ENCODE results near the gene TUFT1. TPM values are rescaled to one million over a fixed set of nuclear protein-coding genes. Genes with fewer than 3 reads are reported as not detected.
A peak's percentile ranks its signal among the peaks of the same experiment; 100 is the strongest.
"Not testable (repeated sequence)": the region's sequence is repeated elsewhere in the genome, so short reads cannot be mapped to it uniquely, and the experiment has no call there.

Gene TUFT1
- total RNA-seq, 2 experiments from 2014 or later = 3.2 TPM

GRCh38 chr1:151512801-151513625, 27.1 kb upstream of the TUFT1 start:
- H3K27ac Mint-ChIP-seq = no peak overlapping the region
- peaks cover 23% of the 10 kb centered on the region for H3K4me1 Mint-ChIP-seq
- H3K36me3 Mint-ChIP-seq (ENCODE audit: low read depth) = no peaks in the 10 kb centered on the region
- no peak overlapping the region for H3K4me3 Mint-ChIP-seq
- H3K9me3 Mint-ChIP-seq (ENCODE audit: low read depth) = no peaks in the 10 kb centered on the region
- CTCF ChIA-PET = interaction anchor here (0.6 to 1.5 kb wide), 2 partner anchors 22 to 275 kb away, joined by 3 to 6 read pairs; no protein-coding TSS in a partner anchor
- H3K27me3 Mint-ChIP-seq = no peaks in the 10 kb centered on the region
- ATAC-seq (no peak), DNase-seq (no peak)
- POLR2A ChIA-PET = no interaction called here
- intact Hi-C loops (cut with DNase I, micrococcal nuclease) = loop anchor here in 1 of 2 experiments (5.0 kb wide), 1 partner anchor 71 kb away; no protein-coding TSS in a partner anchor

- ChIA-PET POLR2A (no interaction called here), CTCF (interaction anchor here (1.5 kb wide), 1 partner anchor 21 kb away, joined by 6 read pairs; no protein-coding TSS in a partner anchor)
- peaks cover 23% of the 10 kb centered on the region for H3K4me1 Mint-ChIP-seq
- ATAC-seq = no peak
- no peak overlapping the region for H3K4me3 Mint-ChIP-seq
- DNase-seq = peak; percentile 37
- no peaks in the 10 kb centered on the region for H3K27me3 Mint-ChIP-seq
- H3K9me3 Mint-ChIP-seq (ENCODE audit: low read depth) = no peaks in the 10 kb centered on the region
- H3K36me3 Mint-ChIP-seq (ENCODE audit: low read depth) = no peaks in the 10 kb centered on the region
- no peak overlapping the region for H3K27ac Mint-ChIP-seq
- intact Hi-C loops (cut with DNase I, micrococcal nuclease) = loop anchor here in 1 of 2 experiments (5.0 kb wide), 1 partner anchor 71 kb away; no protein-coding TSS in a partner anchor
These were observed 26.4 kb upstream of the TUFT1 start for GRCh38 chr1:151513626-151514121.

DNA sequence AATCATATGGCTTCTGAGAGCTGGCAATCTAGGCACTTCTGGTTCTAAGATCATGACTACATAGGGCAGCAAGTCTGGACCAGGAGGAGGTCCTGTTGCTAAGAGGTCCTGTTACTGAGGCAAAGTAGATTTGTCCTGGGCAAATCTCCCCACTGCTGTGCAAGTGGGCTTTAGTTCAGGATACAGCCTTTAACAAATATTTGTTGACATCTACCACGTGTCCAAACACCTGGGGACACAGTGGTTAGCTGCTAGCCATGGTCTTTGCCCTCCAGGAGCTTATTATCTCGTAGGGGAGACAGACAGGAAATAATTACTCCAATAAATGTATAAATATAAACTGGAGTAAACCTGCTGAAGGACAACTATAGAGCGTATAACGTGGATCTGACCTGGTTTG, 25.7 kb upstream of the TUFT1 start:
- no peak for DNase-seq
- intact Hi-C loops (cut with DNase I, micrococcal nuclease) = loop anchor here in 1 of 2 experiments (5.0 kb wide), 1 partner anchor 72 kb away; no protein-coding TSS in a partner anchor
- no peak for ATAC-seq
- H3K27me3 Mint-ChIP-seq = no peaks in the 10 kb centered on the region
- POLR2A ChIA-PET = no interaction called here
- no peaks in the 10 kb centered on the region for H3K9me3 Mint-ChIP-seq (ENCODE audit: low read depth)
- no peak overlapping the region for H3K4me3 Mint-ChIP-seq
- H3K27ac Mint-ChIP-seq = no peak overlapping the region
- H3K4me1 Mint-ChIP-seq = peaks cover 23% of the 10 kb centered on the region
- CTCF ChIA-PET = interaction anchor here (0.9 to 1.5 kb wide), 3 partner anchors 21 to 31 kb away, joined by 3 to 6 read pairs (median 4); no protein-coding TSS in a partner anchor
- no peaks in the 10 kb centered on the region for H3K36me3 Mint-ChIP-seq (ENCODE audit: low read depth)

DNA sequence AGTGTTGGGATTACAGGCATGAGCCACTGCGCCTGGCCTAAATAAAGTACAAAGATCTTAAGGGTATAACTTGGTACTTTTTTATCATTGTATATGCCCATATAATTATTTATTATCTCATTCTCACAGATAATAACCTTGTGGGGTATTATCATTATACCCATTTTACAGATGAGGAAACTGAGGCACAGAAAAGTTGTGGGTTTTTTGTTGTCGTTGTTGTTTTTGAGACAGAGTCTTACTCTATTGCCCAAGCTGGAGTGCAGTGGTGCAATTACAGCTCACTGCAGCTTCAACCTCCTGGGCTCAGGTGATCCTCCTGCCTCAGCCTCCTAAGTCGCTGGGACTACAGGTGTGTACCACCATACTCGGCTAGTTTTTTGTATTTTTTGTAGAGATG, 24.8 kb upstream of the TUFT1 start:
- ChIA-PET CTCF (interaction anchor here (0.9 to 1.0 kb wide), 2 partner anchors 21 to 30 kb away, joined by 3 to 4 read pairs; no protein-coding TSS in a partner anchor), POLR2A (no interaction called here)
- no peak for ATAC-seq
- H3K36me3 Mint-ChIP-seq (ENCODE audit: low read depth) = no peaks in the 10 kb centered on the region
- no peaks in the 10 kb centered on the region for H3K9me3 Mint-ChIP-seq (ENCODE audit: low read depth)
- DNase-seq = no peak
- no peak overlapping the region for H3K27ac Mint-ChIP-seq
- peaks cover 23% of the 10 kb centered on the region for H3K4me1 Mint-ChIP-seq
- H3K27me3 Mint-ChIP-seq = no peaks in the 10 kb centered on the region
- no peak overlapping the region for H3K4me3 Mint-ChIP-seq
- intact Hi-C loops (cut with DNase I, micrococcal nuclease) = no loop called here

DNA sequence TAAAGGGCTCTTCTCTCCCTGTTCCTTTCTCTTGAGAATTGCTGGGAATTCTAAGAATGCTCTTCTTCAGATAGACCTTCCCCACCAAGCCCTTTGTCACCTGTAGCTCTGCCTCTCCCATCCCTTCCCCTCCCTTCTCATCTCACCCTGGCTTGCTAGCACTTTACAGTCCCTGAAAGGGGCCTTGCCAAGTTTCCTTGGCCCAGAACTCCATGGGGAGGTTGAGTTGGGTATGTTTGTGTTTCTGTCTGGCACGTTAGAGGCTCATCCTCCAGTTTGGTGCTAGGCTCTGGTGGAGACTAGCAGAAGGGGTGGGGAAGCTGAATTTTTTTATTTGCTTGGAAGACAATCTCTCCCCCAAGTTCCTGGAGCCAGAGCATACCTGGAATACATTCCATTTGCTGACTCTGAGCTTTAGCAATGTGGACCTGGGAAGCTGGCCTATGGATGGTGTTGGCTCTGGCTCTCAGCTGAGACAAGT, 24.0 kb upstream of the TUFT1 start:
- intact Hi-C loops (cut with DNase I, micrococcal nuclease) = no loop called here
- ChIA-PET POLR2A (no interaction called here), CTCF (interaction anchor here (0.8 kb wide), 1 partner anchor 209 kb away, joined by 3 read pairs; no protein-coding TSS in a partner anchor)
- H3K4me3 Mint-ChIP-seq = no peak overlapping the region
- no peaks in the 10 kb centered on the region for H3K27me3 Mint-ChIP-seq
- H3K36me3 Mint-ChIP-seq (ENCODE audit: low read depth) = no peaks in the 10 kb centered on the region
- peaks cover 17% of the 10 kb centered on the region for H3K4me1 Mint-ChIP-seq
- ATAC-seq (no peak), DNase-seq (no peak)
- no peaks in the 10 kb centered on the region for H3K9me3 Mint-ChIP-seq (ENCODE audit: low read depth)
- no peak overlapping the region for H3K27ac Mint-ChIP-seq

- Mint-ChIP-seq H3K4me3 (no peak overlapping the region), H3K4me1 (peaks cover 4% of the 10 kb centered on the region), H3K27ac (no peak overlapping the region), H3K36me3 (ENCODE audit: low read depth) (no peaks in the 10 kb centered on the region), H3K9me3 (ENCODE audit: low read depth) (no peaks in the 10 kb centered on the region), H3K27me3 (no peaks in the 10 kb centered on the region)
- ATAC-seq = no peak
- no peak for DNase-seq
- ChIA-PET CTCF (interaction anchor here (1.1 to 1.8 kb wide), 3 partner anchors 11 to 74 kb away, joined by 3 to 5 read pairs (median 3); no protein-coding TSS in a partner anchor), POLR2A (interaction anchor here (0.6 kb wide), 1 partner anchor 101 kb away, joined by 6 read pairs; no protein-coding TSS in a partner anchor)
- intact Hi-C loops (cut with DNase I, micrococcal nuclease) = no loop called here
These were observed 21.7 kb upstream of the TUFT1 start for GRCh38 chr1:151518431-151518830.

DNA sequence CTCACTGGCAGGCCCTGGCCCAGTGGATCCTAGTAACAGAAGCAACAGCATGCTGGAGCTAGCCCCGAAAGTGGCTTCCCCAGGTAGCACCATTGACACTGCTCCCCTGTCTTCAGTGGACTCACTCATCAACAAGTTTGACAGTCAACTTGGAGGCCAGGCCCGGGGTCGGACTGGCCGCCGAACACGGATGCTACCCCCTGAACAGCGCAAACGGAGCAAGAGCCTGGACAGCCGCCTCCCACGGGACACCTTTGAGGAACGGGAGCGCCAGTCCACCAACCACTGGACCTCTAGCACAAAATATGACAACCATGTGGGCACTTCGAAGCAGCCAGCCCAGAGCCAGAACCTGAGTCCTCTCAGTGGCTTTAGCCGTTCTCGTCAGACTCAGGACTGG, 21.2 kb upstream of the TUFT1 start:
- CTCF ChIA-PET = interaction anchor here (1.8 kb wide), 1 partner anchor 75 kb away, joined by 5 read pairs; no protein-coding TSS in a partner anchor

DNA sequence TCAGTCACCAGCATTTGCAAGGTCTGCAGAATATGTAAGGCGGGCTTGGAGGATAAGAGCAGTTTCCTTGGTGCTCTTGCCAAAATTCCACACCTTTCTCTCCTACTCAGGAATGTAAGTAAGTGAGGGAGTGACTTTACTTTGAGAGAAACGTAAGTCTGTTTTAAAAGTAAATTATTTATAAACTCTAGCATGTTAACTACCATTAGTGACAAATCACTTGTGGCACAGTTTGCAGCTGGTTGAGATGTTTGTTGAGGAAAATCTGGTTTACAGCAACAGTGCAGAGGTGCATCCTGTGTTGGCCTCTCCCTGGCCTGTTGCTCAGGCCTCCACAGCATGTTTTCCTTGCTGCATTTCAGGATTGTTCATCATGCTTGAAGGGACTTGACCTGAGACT, 20.4 kb upstream of the TUFT1 start:
- ATAC-seq (no peak), DNase-seq (no peak)
- Mint-ChIP-seq H3K4me3 (no peak overlapping the region), H3K9me3 (ENCODE audit: low read depth) (no peaks in the 10 kb centered on the region), H3K36me3 (ENCODE audit: low read depth) (no peaks in the 10 kb centered on the region), H3K4me1 (no peaks in the 10 kb centered on the region), H3K27me3 (no peaks in the 10 kb centered on the region), H3K27ac (no peak overlapping the region)
- intact Hi-C loops (cut with DNase I, micrococcal nuclease) = no loop called here
- CTCF ChIA-PET = interaction anchor here (1.1 to 2.2 kb wide), 3 partner anchors 9 to 30 kb away, joined by 4 to 8 read pairs (median 7); partner anchors contain the start of gene CGN
- POLR2A ChIA-PET = no interaction called here

More for the DNA sequence above, 21.2 kb upstream of the TUFT1 start:
- H3K9me3 Mint-ChIP-seq (ENCODE audit: low read depth) = no peaks in the 10 kb centered on the region
- ATAC-seq (no peak), DNase-seq (no peak)
- no peaks in the 10 kb centered on the region for H3K27me3 Mint-ChIP-seq
- no peaks in the 10 kb centered on the region for H3K36me3 Mint-ChIP-seq (ENCODE audit: low read depth)
- POLR2A ChIA-PET = interaction anchor here (0.6 kb wide), 1 partner anchor 101 kb away, joined by 6 read pairs; no protein-coding TSS in a partner anchor
- intact Hi-C loops (cut with DNase I, micrococcal nuclease) = no loop called here
- H3K27ac Mint-ChIP-seq = no peak overlapping the region
- no peak overlapping the region for H3K4me3 Mint-ChIP-seq
- no peaks in the 10 kb centered on the region for H3K4me1 Mint-ChIP-seq

DNA sequence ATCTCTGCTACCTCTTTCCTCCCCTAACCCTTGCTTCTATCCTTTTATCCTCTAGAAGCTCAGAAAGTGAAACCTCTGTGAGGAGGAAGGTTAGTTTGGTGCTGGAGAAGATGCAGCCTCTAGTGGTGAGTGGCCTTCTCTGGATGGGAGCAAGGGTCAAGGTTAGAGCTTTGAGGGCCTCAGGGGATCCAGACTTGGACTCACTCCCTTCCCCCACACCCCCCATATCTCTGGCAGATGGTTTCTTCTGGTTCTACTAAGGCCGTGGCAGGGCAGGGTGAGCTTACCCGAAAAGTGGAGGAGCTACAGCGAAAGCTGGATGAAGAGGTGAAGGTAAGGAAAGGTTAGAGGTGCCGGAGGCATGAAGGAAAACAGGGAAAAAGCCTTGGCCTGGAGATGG, 19.8 kb upstream of the TUFT1 start:
- CTCF ChIA-PET = interaction anchor here (0.8 to 2.2 kb wide), 4 partner anchors 10 to 55 kb away, joined by 3 to 8 read pairs (median 6); partner anchors contain the start of gene CGN
- no peaks in the 10 kb centered on the region for H3K36me3 Mint-ChIP-seq (ENCODE audit: low read depth)
- intact Hi-C loops (cut with DNase I, micrococcal nuclease) = no loop called here
- no peak overlapping the region for H3K4me3 Mint-ChIP-seq
- POLR2A ChIA-PET = no interaction called here
- no peak for DNase-seq
- H3K27me3 Mint-ChIP-seq = no peaks in the 10 kb centered on the region
- ATAC-seq = no peak
- H3K27ac Mint-ChIP-seq = no peak overlapping the region
- H3K4me1 Mint-ChIP-seq = no peaks in the 10 kb centered on the region
- no peaks in the 10 kb centered on the region for H3K9me3 Mint-ChIP-seq (ENCODE audit: low read depth)

- H3K4me3 Mint-ChIP-seq; H3K36me3 Mint-ChIP-seq (ENCODE audit: low read depth); H3K27ac Mint-ChIP-seq; H3K4me1 Mint-ChIP-seq; DNase-seq; POLR2A ChIA-PET; intact Hi-C loops (cut with DNase I, micrococcal nuclease); H3K9me3 Mint-ChIP-seq (ENCODE audit: low read depth); ATAC-seq; H3K27me3 Mint-ChIP-seq: not testable (repeated sequence)
- CTCF ChIA-PET = interaction anchor here (1.1 to 1.5 kb wide), 3 partner anchors 11 to 71 kb away, joined by 3 to 4 read pairs (median 3); partner anchors contain the start of genes CGN and TUFT1
These were observed 17.7 kb upstream of the TUFT1 start for GRCh38 chr1:151522427-151522826.

DNA sequence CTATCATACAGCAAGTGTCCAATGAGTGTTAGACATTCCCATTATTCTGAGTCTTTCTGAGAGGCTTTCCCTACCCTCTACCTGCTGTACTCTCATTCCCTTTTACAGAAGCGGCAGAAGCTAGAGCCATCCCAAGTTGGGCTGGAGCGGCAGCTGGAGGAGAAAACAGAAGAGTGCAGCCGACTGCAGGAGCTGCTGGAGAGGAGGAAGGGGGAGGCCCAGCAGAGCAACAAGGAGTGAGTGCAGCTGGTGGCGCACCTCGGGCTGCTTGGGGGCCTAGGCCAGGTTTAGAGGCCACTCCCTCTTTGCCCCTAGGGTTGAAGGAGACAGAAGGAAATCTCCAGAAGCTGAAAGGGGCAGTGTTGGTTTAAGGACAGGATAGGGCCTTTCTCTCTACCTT, 16.8 kb upstream of the TUFT1 start:
- POLR2A ChIA-PET = interaction anchor here (0.6 kb wide), 1 partner anchor 124 kb away, joined by 3 read pairs; no protein-coding TSS in a partner anchor

More for the DNA sequence above, 16.8 kb upstream of the TUFT1 start:
- Mint-ChIP-seq H3K27ac (no peak overlapping the region), H3K4me3 (no peak overlapping the region), H3K9me3 (ENCODE audit: low read depth) (no peaks in the 10 kb centered on the region), H3K36me3 (ENCODE audit: low read depth) (no peaks in the 10 kb centered on the region), H3K27me3 (no peaks in the 10 kb centered on the region), H3K4me1 (no peaks in the 10 kb centered on the region)
- CTCF ChIA-PET = interaction anchor here (0.7 to 1.5 kb wide), 4 partner anchors 12 to 211 kb away, joined by 3 to 4 read pairs (median 4); partner anchors contain the start of gene TUFT1
- ATAC-seq (no peak), DNase-seq (no peak)
- intact Hi-C loops (cut with DNase I, micrococcal nuclease) = no loop called here

All from activated CD4-positive, alpha-beta T cell treated with anti-CD3 and anti-CD28 coated beads for 36 hours (primary cell).